Esophagus muscularis mucosa (tissue), 3 donors: ENCODE results near the gene C11orf21.

Source experiments
- CTCF ChIP-seq, 3 experiments: fragments of 200-600 bp in 2 of 3; fragments of 450-650 bp in 1 of 3; sonication (generic) in 2 of 3; IDR thresholded peaks; one replicate each; pipeline ENCODE4 v1.5.1; 2017 to 2019; ENCODE audit warnings: antibody characterized with exemption in 3 of 3, mild to moderate bottlenecking in 2 of 3, moderate library complexity in 1 of 3
- POLR2A ChIP-seq: fragments of 450-650 bp; IDR thresholded peaks from one replicate; pipeline ENCODE4 v1.6.1; 2017; ENCODE audit warnings: antibody characterized with exemption, moderate library complexity, mild to moderate bottlenecking, low read depth

- TF ChIP-seq CTCF (IDR thresholded peaks at IDR 0.05) = no peak
- no peak for TF ChIP-seq POLR2A
Observed at GRCh38 chr11:2269601-2270321, 32.0 kb downstream of the C11orf21 start.
